Left ventricle myocardium inferior (tissue), 1 donor: ENCODE data around the gene FBXO31. TPM values are rescaled to one million over a fixed set of nuclear protein-coding genes. Genes with fewer than 3 reads are reported as not detected.

Experiments
- DNase-seq: peaks from one replicate; pipeline ENCODE4 v3.0.0-alpha.2; 2020
- H3K27ac ChIP-seq: fragments of 200-600 bp; replicated peaks from 2 replicates; pipeline ENCODE4 v1.8.0; 2021
- H3K27me3 ChIP-seq: fragments of 200-600 bp; 2 replicates; pipeline ENCODE4 v1.8.0; 2021; ENCODE audit warnings: low read depth
- H3K36me3 ChIP-seq: fragments of 200-600 bp; 2 replicates; pipeline ENCODE4 v1.8.0; 2021
- H3K4me1 ChIP-seq: fragments of 200-600 bp; 2 replicates; pipeline ENCODE4 v1.8.0; 2021
- H3K4me3 ChIP-seq: fragments of 200-600 bp; 2 replicates; pipeline ENCODE4 v1.8.0; 2021; ENCODE audit warnings: mild to moderate bottlenecking, moderate library complexity
- H3K9me3 ChIP-seq: fragments of 200-600 bp; replicated peaks from 2 replicates; pipeline ENCODE4 v1.8.0; 2021
- CTCF ChIP-seq: fragments of 200-600 bp; IDR thresholded peaks from 2 replicates; pipeline ENCODE4 v1.8.0; 2021; ENCODE audit warnings: antibody characterized with exemption, mild to moderate bottlenecking, borderline replicate concordance
- intact Hi-C: fragments of 100-400 bp; cut with micrococcal nuclease; formaldehyde crosslinking; loops from one replicate; pipeline ENCODE4 v1.11.0; 2022
- total RNA-seq: library from RNA; stranded (reverse); fragmentation: NEBNext Ultra II Directional; extraction: Animal tissue kit (Norgen Biotek cat#: 25700); gene quantifications from one replicate; pipeline ENCODE4 v1.2.1, GENCODE V29; 2021
- donor health status: DM: no; HTN: yes; CAD: no; lungs with severe emphysema.

FBXO31 gene
- total RNA-seq, 1 donor from 2014 or later = 74.5 TPM

- intact Hi-C loops = no loop called here
- H3K27me3 ChIP-seq = no peaks in the 10 kb centered on the region
- H3K36me3 ChIP-seq = no peaks in the 10 kb centered on the region
- no peak overlapping the region for H3K27ac ChIP-seq
- DNase-seq = no peak
- no peaks in the 10 kb centered on the region for H3K9me3 ChIP-seq
- H3K4me1 ChIP-seq = peaks cover 31% of the 10 kb centered on the region
- no peak overlapping the region for H3K4me3 ChIP-seq
- TF ChIP-seq CTCF = no peak
Measured at GRCh38 chr16:87320510-87321227, 62.9 kb downstream of the FBXO31 start.

GRCh38 chr16:87319997-87320491 lies 63.5 kb downstream of the FBXO31 start:
- peaks cover 30% of the 10 kb centered on the region for H3K4me1 ChIP-seq
- TF ChIP-seq CTCF = no peak
- no peaks in the 10 kb centered on the region for H3K36me3 ChIP-seq
- H3K9me3 ChIP-seq = no peaks in the 10 kb centered on the region
- no peak overlapping the region for H3K4me3 ChIP-seq
- H3K27ac ChIP-seq = no peak overlapping the region
- DNase-seq = no peak
- intact Hi-C loops = no loop called here
- H3K27me3 ChIP-seq = no peaks in the 10 kb centered on the region

GRCh38 chr16:87319011-87319410 lies 64.6 kb downstream of the FBXO31 start:
- TF ChIP-seq CTCF = no peak
- Histone ChIP-seq H3K4me1 (peaks cover 22% of the 10 kb centered on the region), H3K4me3 (no peak overlapping the region), H3K27me3 (no peaks in the 10 kb centered on the region), H3K9me3 (no peaks in the 10 kb centered on the region), H3K36me3 (no peaks in the 10 kb centered on the region), H3K27ac (no peak overlapping the region)
- no peak for DNase-seq
- intact Hi-C loops = no loop called here

- Histone ChIP-seq H3K9me3 (no peaks in the 10 kb centered on the region), H3K27ac (peak overlapping the region; percentile 99), H3K4me1 (peaks cover 22% of the 10 kb centered on the region), H3K4me3 (peak overlapping the region; percentile 99), H3K27me3 (no peaks in the 10 kb centered on the region), H3K36me3 (no peaks in the 10 kb centered on the region)
- TF ChIP-seq CTCF = no peak
- intact Hi-C loops = no loop called here
- peak; percentile 34 for DNase-seq
Measured at GRCh38 chr16:87317750-87318644, 65.6 kb downstream of the FBXO31 start.

GRCh38 chr16:87316923-87317749 lies 66.4 kb downstream of the FBXO31 start, which contains the start of gene C16orf95:
Gene C16orf95 (minus strand): TSS chr16:87317392. CDS start chr16:87317242, 150 bp downstream.
- Histone ChIP-seq H3K36me3 (no peaks in the 10 kb centered on the region), H3K27ac (peak within 1 kb of the TSS; percentile 99), H3K27me3 (no peaks in the 10 kb centered on the region), H3K4me1 (peaks cover 22% of the 10 kb centered on the region), H3K9me3 (no peaks in the 10 kb centered on the region), H3K4me3 (peak within 1 kb of the TSS; percentile 99)
- DNase-seq = peak; percentile 95
- peak; percentile 76 for TF ChIP-seq CTCF
- intact Hi-C loops = no loop called here
